ENCODE data around the gene PTCRA. TPM values are rescaled to one million over a fixed set of nuclear protein-coding genes. Genes with fewer than 3 reads are reported as not detected.

Gene PTCRA
- polyA plus RNA-seq, 1 experiment, result not detected

DNA sequence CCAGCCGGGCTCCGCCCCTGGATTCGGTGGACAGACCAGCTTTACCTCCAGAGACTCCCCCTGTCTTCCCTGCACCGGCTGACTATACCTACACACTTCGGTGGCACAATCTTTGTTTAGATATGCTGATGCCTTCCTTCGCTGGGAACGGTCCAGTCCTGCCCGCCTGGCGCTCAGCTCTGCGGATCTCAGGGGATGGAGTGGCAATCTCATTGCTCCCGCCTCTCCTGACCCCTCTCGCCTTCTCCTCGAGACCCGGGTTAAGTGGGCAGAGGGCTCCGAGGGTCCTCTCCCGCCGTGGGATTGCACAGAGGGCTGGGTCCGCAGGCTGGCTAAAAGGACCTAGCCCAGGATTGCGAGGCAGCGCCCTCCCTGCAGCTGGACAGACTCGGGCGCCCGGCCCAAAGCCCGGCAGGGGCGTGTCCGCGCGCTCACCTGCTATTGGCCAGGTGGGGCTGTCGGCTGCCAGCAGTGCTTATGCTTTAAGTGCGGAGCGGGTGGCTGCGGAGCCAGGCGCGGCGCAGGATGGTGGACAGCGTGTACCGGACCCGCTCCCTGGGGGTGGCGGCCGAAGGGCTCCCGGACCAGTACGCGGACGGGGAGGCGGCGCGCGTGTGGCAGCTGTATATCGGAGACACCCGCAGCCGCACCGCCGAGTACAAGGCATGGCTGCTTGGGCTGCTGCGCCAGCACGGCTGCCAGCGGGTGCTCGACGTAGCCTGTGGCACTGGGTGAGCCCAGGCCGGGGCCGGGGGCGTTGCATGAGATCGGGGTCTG is 44.6 kb downstream of the PTCRA start, which contains the start of gene GNMT:
TSS of gene GNMT (plus strand) at position 512 of the 777 bp plus-strand sequence. CDS start at position 526, 14 bp downstream.
- no peak for TF ChIP-seq CTCF (IDR thresholded peaks at IDR 0.05; ENCODE audit: insufficient read depth, low read depth, low read length)
- Histone ChIP-seq H3K27me3 (ENCODE audit: control insufficient read depth, insufficient read depth, low read length) (no peaks in the 10 kb centered on the region), H3K36me3 (ENCODE audit: control insufficient read depth, insufficient read depth, low read length) (peaks cover 9% of the 10 kb centered on the region), H3K4me3 (ENCODE audit: low read depth, low read length) (peak within 1 kb of the TSS; percentile 47)
- POLR2A ChIA-PET, result no interaction called here
- CTCF ChIA-PET, result interaction anchor here (1.2 to 1.9 kb wide), 2 partner anchors 10 to 19 kb away, joined by 3 to 6 read pairs; no protein-coding TSS in a partner anchor
- DNase-seq (ENCODE audit: low read depth), result no peak

- Histone ChIP-seq H3K27me3 (ENCODE audit: control insufficient read depth, insufficient read depth, low read length) (no peaks in the 10 kb centered on the region), H3K4me3 (ENCODE audit: low read depth, low read length) (peak overlapping the region; percentile 47), H3K36me3 (ENCODE audit: control insufficient read depth, insufficient read depth, low read length) (peaks cover 10% of the 10 kb centered on the region)
- no peak for DNase-seq (ENCODE audit: low read depth)
- POLR2A ChIA-PET, result no interaction called here
- CTCF ChIA-PET, result interaction anchor here (1.2 to 1.9 kb wide), 2 partner anchors 9 to 19 kb away, joined by 3 to 6 read pairs; no protein-coding TSS in a partner anchor
- TF ChIP-seq CTCF (IDR thresholded peaks at IDR 0.05; ENCODE audit: insufficient read depth, low read depth, low read length), result no peak
Measured at GRCh38 chr6:42961020-42961470, 45.2 kb downstream of the PTCRA start.

GRCh38 chr6:42962096-42962495 is 46.2 kb downstream of the PTCRA start:
- H3K4me3 ChIP-seq (ENCODE audit: low read depth, low read length), result no peak overlapping the region
- H3K27me3 ChIP-seq (ENCODE audit: control insufficient read depth, insufficient read depth, low read length), result no peaks in the 10 kb centered on the region
- TF ChIP-seq CTCF (IDR thresholded peaks at IDR 0.05; ENCODE audit: insufficient read depth, low read depth, low read length), result no peak
- H3K36me3 ChIP-seq (ENCODE audit: control insufficient read depth, insufficient read depth, low read length), result peaks cover 16% of the 10 kb centered on the region
- CTCF ChIA-PET, result no interaction called here
- POLR2A ChIA-PET, result no interaction called here
- DNase-seq (ENCODE audit: low read depth), result no peak

DNA sequence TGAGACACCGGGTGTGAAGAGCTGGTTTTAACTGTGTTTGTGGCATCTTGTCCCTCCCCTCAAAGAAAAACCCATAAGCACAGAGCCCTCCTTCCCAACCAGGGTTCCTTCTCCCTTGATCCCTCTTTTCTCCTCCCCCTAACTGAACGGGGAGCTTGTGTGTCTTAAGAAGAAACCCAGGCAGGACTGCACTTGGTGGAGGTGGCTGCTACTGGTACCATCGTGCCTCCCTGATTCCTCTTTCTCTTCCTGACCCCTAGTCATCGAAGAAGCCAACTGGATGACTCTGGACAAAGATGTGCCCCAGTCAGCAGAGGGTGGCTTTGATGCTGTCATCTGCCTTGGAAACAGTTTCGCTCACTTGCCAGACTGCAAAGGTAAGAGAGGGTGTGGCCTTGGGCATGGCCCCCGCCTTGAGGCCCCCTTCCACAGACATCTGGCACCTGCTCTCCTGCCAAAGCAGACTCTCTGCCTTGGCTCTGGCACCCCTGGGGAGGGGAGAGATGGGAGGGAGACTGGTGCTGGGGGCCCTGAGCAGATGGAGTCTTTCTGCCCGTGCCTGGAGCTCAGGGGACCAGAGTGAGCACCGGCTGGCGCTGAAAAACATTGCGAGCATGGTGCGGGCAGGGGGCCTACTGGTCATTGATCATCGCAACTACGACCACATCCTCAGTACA is 46.8 kb downstream of the PTCRA start:
- TF ChIP-seq CTCF (IDR thresholded peaks at IDR 0.05; ENCODE audit: insufficient read depth, low read depth, low read length), result no peak
- Histone ChIP-seq H3K36me3 (ENCODE audit: control insufficient read depth, insufficient read depth, low read length) (peaks cover 20% of the 10 kb centered on the region), H3K27me3 (ENCODE audit: control insufficient read depth, insufficient read depth, low read length) (no peaks in the 10 kb centered on the region), H3K4me3 (ENCODE audit: low read depth, low read length) (no peak overlapping the region)
- POLR2A ChIA-PET, result no interaction called here
- CTCF ChIA-PET, result interaction anchor here (0.8 to 0.9 kb wide), 2 partner anchors 22 to 54 kb away, joined by 3 read pairs; no protein-coding TSS in a partner anchor
- no peak for DNase-seq (ENCODE audit: low read depth)

Measured in BJ (cell line).